ENCODE data around the gene ZDHHC18.

DNA sequence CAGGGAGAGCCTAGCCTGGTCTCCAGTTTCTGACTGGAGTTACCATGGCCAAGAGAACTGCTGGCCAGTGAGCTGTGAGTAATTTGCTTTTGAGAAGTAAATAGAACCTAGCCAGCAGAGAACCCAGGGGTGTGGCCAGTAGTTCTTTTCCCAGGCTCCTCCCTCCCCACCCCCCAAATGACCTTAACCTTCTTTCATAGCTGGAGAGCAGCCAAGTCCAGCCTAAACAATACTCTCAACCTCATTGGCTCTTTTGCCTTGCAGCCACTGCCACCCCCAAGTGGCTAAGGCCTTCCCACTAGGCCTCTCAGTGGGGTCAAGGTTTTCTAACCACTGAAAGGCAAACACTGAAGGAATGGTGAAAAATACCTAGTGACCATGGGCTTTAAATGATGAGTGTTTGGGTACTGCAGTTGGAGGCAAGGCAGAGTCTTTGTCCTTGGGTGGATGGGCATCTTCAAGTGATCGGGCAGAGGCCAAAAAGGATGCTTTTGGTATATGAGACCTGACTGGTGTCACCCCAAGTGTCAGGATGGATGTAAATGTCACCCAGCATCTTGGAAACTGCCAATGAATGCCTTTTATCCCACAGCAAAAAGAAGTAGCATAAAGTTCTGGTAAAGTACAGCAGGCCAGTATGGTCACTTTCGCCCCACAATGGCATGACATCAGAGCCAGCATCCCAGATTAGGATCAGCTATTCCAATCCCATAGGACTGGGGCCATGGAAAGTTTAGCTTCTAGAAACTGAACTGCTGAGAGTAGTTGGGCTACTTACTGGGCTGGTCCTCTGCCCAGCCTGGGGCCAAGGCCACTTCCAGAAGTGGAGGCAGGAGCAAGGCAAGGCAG, 42.2 kb upstream of the ZDHHC18 start:
- no peak for TF ChIP-seq POLR2A (IDR thresholded peaks at IDR 0.05; ENCODE audit: low read length)
- TF ChIP-seq GATA1 (IDR thresholded peaks at IDR 0.05; ENCODE audit: low read depth, low read length), result no peak
